Kidney (tissue), 14 donors: ENCODE results near the gene ASTN1. TPM values are rescaled to one million over a fixed set of nuclear protein-coding genes. Genes with fewer than 3 reads are reported as not detected.

Experiments
- DNase-seq, 5 donors: peaks; one replicate each; pipeline ENCODE4 v3.0.0-alpha.2; 2013 to 2020
- FAIRE-seq: peaks from 2 replicates; lab custom pipeline; 2012; peaks lifted over from hg19 to GRCh38; lab: Jason Lieb, UNC
- H3K27ac ChIP-seq, 2 donors: one replicate each; pipeline ENCODE4 v1.7.0; 2013; ENCODE audit warnings: low read depth in 2 of 2, low read length in 2 of 2, inconsistent platforms in 1 of 2
- H3K27me3 ChIP-seq: one replicate; pipeline ENCODE4 v1.7.1; 2013; ENCODE audit warnings: low read length, inconsistent platforms; ENCODE audit not compliant: control insufficient read depth, insufficient read depth
- H3K36me3 ChIP-seq, 3 donors: one replicate each; pipeline versions ENCODE4 v1.7.0 to v1.7.1; 2013; ENCODE audit warnings: low read length in 3 of 3, control low read depth in 1 of 3, inconsistent platforms in 1 of 3; ENCODE audit not compliant: insufficient read depth in 3 of 3, control insufficient read depth in 2 of 3
- H3K4me1 ChIP-seq, 3 donors: one replicate each; pipeline versions ENCODE4 v1.7.0 to v1.7.1; 2013; ENCODE audit warnings: low read length in 3 of 3, inconsistent platforms in 1 of 3, low read depth in 1 of 3; ENCODE audit not compliant: control insufficient read depth in 2 of 3, insufficient read depth in 2 of 3
- H3K4me3 ChIP-seq, 3 donors: one replicate each; pipeline versions ENCODE4 v1.7.0 to v1.8.1; 2013; ENCODE audit warnings: low read length in 3 of 3, control low read depth in 1 of 3, inconsistent platforms in 1 of 3
- H3K9ac ChIP-seq, 3 donors: one replicate each; pipeline versions ENCODE4 v1.7.0 to v1.7.1; 2013; ENCODE audit warnings: low read length in 3 of 3, control low read depth in 1 of 3, inconsistent platforms in 1 of 3
- H3K9me3 ChIP-seq, 3 donors: one replicate each; pipeline versions ENCODE4 v1.7.0 to v1.7.1; 2013; ENCODE audit warnings: low read length in 3 of 3, control low read depth in 1 of 3, inconsistent platforms in 1 of 3; ENCODE audit not compliant: control insufficient read depth in 2 of 3, insufficient read depth in 1 of 3
- intact Hi-C: fragments of 100-400 bp; cut with DNase I; formaldehyde crosslinking; loops from one replicate; pipeline ENCODE4 v1.11.1; 2022
- polyA plus RNA-seq: library from polyadenylated mRNA; stranded (reverse); fragments of 350-450 nt; fragmentation: Illumina TruSeq; extraction: RNeasy Lipid Tissue Mini Kit (QIAGEN cat#74804); gene quantifications from one replicate; pipeline ENCODE4 v1.2.3, GENCODE V29; 2014; ENCODE audit warnings: low read depth, low replicate concordance; ENCODE audit not compliant: insufficient read depth
- total RNA-seq: library from RNA; stranded (reverse); fragmentation: NEBNext Ultra II Directional; extraction: Animal tissue kit (Norgen Biotek cat#: 25700); gene quantifications from one replicate; pipeline ENCODE4 v1.2.1, GENCODE V29; 2021
- TF ChIP-seq, protein P1 (sequence below): IDR thresholded peaks from 3 replicates; pipeline ENCODE4 v1.5.1; 2012; ENCODE audit warnings: mild to moderate bottlenecking, moderate library complexity, borderline replicate concordance; ENCODE audit not compliant: insufficient read depth; ENCODE audit errors: extremely low read depth
- donor health status: control.
- donor health status: control.
- donor health status: control.
- donor health status: control.
- donor health status: control.
- donor health status: DM: yes; HTN: yes; CAD: no.
- donor health status: Normal renal cell carcinoma (clear cell type).

The ASTN1 gene
- total and polyA plus RNA-seq, 2 donors from 2014 or later, result 0.19 to 0.25 TPM

DNA sequence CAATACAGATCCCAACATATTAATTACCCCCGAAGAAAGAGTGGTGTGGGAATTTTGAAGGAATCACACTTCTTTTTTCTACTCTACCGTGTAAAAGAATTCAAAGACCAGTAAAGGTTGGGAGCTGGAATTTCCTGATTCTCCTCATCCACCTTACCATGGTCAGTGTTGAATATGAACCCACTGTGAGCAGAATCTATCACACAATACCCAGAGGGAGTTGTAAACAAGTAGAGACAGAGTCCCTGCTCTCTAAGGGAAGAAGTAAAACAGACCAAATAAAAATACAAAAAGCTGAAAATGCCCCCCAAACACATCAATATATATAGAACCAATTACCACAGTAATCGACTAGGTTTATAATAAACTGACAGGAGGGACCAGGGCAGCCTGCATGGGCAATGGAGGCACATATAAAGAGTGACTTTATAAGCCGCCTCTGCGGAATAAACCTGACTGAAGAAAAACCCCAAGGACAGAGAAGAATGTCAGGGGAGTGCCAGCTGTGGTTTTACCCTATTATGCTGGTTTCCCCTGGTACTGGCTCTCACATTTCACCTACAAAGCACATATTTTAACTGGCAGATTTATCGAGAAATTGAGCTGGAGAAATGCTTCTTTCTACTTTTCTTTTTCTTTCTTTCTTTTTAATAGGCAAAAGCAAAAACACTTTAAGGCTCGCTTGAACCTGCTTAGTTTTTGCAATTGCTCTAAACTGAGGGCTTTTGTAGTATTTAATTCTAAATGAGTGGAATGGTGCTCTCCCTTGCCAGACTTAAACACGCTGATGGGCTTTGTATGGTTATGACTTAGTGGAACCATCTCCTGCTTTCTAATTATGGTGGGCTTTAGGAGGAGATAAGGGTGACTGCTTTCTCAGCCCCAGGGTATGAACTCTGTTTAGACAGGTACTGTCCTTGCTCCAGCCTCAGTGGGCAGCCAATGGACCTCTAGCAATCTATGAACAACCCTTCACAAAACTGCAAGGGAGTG lies 244.8 kb downstream of the ASTN1 start:
- no peak overlapping the region for H3K4me3 ChIP-seq
- H3K4me1 ChIP-seq, result no peaks in the 10 kb centered on the region
- no peaks in the 10 kb centered on the region for H3K9me3 ChIP-seq
- no peaks in the 10 kb centered on the region for H3K36me3 ChIP-seq
- H3K27ac ChIP-seq, result no peak overlapping the region
- peak in 2 of 5 donors; percentile 49 to 51 for DNase-seq
- no peak for FAIRE-seq
- H3K27me3 ChIP-seq, result no peaks in the 10 kb centered on the region
- H3K9ac ChIP-seq, result no peak overlapping the region
- TF ChIP-seq, protein P1, sequence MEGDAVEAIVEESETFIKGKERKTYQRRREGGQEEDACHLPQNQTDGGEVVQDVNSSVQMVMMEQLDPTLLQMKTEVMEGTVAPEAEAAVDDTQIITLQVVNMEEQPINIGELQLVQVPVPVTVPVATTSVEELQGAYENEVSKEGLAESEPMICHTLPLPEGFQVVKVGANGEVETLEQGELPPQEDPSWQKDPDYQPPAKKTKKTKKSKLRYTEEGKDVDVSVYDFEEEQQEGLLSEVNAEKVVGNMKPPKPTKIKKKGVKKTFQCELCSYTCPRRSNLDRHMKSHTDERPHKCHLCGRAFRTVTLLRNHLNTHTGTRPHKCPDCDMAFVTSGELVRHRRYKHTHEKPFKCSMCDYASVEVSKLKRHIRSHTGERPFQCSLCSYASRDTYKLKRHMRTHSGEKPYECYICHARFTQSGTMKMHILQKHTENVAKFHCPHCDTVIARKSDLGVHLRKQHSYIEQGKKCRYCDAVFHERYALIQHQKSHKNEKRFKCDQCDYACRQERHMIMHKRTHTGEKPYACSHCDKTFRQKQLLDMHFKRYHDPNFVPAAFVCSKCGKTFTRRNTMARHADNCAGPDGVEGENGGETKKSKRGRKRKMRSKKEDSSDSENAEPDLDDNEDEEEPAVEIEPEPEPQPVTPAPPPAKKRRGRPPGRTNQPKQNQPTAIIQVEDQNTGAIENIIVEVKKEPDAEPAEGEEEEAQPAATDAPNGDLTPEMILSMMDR, result no peak
- intact Hi-C loops, result no loop called here

GRCh38 chr1:176905648-176906047 lies 258.9 kb downstream of the ASTN1 start:
- H3K9ac ChIP-seq, result no peak overlapping the region
- no peaks in the 10 kb centered on the region for H3K27me3 ChIP-seq
- TF ChIP-seq, protein P1, result no peak
- no peaks in the 10 kb centered on the region for H3K4me1 ChIP-seq
- intact Hi-C loops, result no loop called here
- no peak for DNase-seq
- H3K4me3 ChIP-seq, result no peak overlapping the region
- no peaks in the 10 kb centered on the region for H3K36me3 ChIP-seq
- H3K27ac ChIP-seq, result no peak overlapping the region
- no peak for FAIRE-seq
- H3K9me3 ChIP-seq, result no peaks in the 10 kb centered on the region

- H3K36me3 ChIP-seq, result no peaks in the 10 kb centered on the region
- no peak overlapping the region for H3K27ac ChIP-seq
- TF ChIP-seq, protein P1, result no peak
- no peaks in the 10 kb centered on the region for H3K27me3 ChIP-seq
- H3K9ac ChIP-seq, result no peak overlapping the region
- no peaks in the 10 kb centered on the region for H3K4me1 ChIP-seq
- intact Hi-C loops, result no loop called here
- DNase-seq (peak in 1 of 5 donors; percentile 26), FAIRE-seq (no peak)
- no peaks in the 10 kb centered on the region for H3K9me3 ChIP-seq
- H3K4me3 ChIP-seq, result no peak overlapping the region
These were observed 260.3 kb downstream of the ASTN1 start for GRCh38 chr1:176904057-176904751.
